Sigmoid colon (tissue), 4 donors: Measurements from ENCODE around the gene GPHN.

Source experiments
- EP300 ChIP-seq, 4 donors: sonication (generic); formaldehyde crosslinking; IDR thresholded peaks; one replicate each; pipeline ENCODE4 v1.6.1; 2017; ENCODE audit warnings: antibody characterized with exemption in 4 of 4
- POLR2A ChIP-seq, 2 donors: fragments of 450-650 bp; IDR thresholded peaks; one replicate each; pipeline ENCODE4 v1.6.1; 2016; ENCODE audit warnings: antibody characterized with exemption in 2 of 2, mild to moderate bottlenecking in 2 of 2, moderate library complexity in 2 of 2
- POLR2AphosphoS5 ChIP-seq, 4 donors: sonication (generic); formaldehyde crosslinking; IDR thresholded peaks; one replicate each; pipeline ENCODE4 v1.6.1; 2017; ENCODE audit warnings: antibody characterized with exemption in 4 of 4
- TF ChIP-seq, protein P1 (sequence below), 4 experiments: fragments of 450-650 bp in 3 of 4; fragments of 200-600 bp in 1 of 4; IDR thresholded peaks; one replicate each; pipeline ENCODE4 v1.5.1; 2016 to 2019; ENCODE audit warnings: antibody characterized with exemption in 4 of 4, mild to moderate bottlenecking in 3 of 4, moderate library complexity in 2 of 4

DNA sequence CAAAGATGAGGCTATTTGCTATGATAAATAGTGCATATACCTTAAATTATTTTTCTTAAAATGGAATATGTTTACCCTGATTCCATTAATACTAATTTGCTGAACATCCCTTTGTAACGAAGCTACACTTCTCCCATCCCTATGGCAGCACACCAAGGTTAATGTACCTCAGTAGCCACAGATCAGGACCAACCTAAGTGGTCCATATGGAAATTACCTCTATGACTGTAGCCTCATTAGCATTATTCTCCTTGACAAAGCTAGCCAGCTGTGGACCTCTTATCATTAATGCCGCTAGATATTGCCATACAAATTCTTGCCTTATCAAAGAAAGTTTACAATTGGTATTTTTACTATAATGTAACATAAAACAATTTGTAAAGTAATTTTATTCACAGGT, 604.4 kb downstream of the GPHN start:
- TF ChIP-seq, protein P1, sequence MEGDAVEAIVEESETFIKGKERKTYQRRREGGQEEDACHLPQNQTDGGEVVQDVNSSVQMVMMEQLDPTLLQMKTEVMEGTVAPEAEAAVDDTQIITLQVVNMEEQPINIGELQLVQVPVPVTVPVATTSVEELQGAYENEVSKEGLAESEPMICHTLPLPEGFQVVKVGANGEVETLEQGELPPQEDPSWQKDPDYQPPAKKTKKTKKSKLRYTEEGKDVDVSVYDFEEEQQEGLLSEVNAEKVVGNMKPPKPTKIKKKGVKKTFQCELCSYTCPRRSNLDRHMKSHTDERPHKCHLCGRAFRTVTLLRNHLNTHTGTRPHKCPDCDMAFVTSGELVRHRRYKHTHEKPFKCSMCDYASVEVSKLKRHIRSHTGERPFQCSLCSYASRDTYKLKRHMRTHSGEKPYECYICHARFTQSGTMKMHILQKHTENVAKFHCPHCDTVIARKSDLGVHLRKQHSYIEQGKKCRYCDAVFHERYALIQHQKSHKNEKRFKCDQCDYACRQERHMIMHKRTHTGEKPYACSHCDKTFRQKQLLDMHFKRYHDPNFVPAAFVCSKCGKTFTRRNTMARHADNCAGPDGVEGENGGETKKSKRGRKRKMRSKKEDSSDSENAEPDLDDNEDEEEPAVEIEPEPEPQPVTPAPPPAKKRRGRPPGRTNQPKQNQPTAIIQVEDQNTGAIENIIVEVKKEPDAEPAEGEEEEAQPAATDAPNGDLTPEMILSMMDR (IDR thresholded peaks at IDR 0.05) = no peak
- no peak for TF ChIP-seq POLR2A (IDR thresholded peaks at IDR 0.05)
- TF ChIP-seq EP300 (IDR thresholded peaks at IDR 0.05) = no peak
- no peak for TF ChIP-seq POLR2AphosphoS5 (IDR thresholded peaks at IDR 0.05)
